ENCODE results near the gene FOXF1.

Gene FOXF1

DNA sequence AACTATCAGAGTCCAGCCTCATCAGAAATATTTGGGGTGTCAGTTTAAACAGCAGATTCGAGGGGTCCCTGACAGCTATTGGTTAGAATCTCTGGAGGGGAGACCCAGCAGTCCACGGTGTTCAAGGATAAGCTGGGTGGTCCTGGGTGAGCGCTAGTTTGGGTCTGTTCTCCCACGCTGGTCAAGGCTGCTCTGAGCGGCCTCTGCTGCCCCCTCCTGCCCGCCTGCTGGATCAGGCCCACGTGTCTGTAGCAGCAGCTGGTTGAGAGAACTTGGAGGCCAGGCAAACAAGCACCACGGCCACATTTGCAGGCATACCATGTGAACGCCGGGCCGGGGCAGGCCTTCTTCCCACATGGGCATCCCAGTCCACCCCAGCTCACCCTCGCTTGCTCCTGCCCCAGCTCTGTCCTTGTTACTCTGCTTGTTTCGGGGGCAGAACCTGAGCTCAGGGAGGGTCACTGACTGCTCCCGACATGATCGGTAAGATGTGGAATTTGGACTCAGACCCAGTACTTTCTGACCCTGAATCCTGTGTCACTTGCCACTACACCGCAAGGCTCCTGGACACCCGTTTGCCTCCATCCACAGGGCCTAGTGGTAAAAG, 7.4 kb downstream of the FOXF1 start:
- no peak for DNase-seq

DNA sequence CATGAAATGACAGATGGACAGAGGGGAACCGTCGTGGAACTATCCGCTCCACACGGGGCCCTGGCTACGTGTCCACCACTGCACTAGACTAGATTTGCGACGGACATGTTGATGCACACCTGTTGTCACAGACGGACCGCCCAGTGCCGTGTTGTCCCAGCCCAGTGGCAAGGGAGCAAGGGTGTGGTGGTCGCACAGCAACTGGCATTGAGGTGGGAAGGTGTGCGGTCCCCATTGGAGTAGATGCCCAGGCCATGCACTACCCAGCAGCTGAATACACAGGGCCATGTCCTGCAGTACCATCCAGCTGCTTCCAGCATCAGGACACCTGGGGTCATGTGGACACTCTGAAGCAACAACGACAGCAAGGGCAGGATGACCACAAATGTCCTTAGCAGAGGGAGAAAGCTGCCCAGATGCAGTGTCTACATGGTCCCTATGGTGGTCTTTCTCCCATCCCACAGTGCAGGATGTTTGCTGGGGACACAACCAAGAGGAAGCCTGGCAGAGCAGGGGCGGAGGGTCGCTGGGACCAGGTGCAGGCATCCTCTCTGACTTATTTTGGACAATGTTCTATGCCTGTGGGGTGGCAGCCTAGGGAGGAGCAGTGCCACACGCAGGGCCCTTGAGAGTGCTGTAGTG, 8.8 kb downstream of the FOXF1 start:
- no peak for DNase-seq

DNA sequence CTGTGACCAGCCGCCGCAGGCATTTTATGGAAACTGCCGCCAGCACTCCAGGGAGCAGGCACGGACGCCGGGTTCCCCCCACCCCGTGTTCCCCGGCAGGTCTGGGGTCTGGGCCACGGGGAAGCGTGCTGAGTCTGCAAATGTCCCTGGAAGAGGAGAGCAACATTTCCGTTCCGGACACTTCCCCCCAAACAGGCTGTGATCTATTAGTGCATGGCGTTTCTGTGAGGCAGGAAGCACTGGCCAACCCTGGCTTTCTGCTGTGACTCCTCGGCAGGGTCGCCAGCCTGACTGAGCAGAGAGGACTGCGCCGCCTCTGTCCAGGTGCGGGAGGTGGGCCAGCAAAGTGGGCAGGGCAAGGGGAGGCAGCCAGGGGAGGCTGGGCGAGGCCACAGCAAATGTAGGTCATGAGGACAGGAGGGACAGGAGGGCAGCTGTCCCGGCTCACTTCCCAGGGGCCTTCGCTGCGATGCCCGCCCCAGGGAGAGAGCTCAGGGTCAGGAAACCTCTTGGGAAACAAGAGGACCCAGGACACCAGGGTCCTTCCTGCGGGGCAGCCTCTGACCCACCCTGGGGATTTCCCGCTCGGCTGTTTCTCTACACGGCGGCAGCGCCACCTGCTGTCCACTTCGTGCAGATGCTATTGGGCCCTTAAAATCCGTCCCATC, 9.5 kb downstream of the FOXF1 start:
- DNase-seq = peak; percentile 16 to 21

DNA sequence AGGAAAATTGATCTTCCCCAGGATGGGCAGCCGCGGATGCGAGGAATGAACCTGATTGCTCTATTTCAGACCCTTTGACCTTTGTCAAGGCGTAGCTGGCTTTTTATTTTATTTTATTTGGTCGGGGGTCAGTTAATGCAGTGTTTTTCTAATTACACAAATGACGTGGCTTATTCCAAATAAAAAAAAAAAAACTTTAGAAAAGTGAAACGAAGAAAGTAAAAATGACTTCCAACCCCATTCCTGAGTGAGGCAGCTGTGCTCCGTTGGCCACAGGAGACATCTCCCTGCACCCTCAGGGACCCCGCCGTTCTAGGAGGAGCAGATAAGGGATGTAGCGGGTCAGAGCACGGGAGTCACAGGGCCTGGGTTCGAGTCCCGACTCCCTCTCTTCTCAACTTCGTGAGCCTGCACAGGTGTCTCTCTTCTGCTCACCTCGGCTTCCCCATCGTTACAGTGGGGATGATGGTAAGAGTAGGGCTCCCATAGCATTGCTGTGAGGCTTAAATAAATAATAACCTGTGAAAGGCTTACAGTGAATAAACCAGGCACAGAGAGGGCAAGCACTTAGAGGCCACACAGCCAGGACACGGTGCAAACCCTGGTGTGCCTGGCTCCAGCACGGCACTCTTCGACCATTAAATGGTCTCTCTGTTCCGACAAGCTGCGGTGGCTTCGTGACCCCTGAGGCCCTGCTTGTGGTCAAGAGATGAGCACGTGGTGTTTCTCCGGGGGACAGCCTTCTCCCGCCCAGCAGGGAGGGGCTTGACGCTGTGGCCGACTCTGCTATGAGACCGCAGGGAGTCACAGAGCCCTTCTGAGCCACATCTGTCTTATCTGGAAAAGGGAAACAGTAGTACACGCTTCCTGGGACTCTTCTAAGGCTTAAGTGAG, 10.2 kb downstream of the FOXF1 start:
- no peak for DNase-seq

DNA sequence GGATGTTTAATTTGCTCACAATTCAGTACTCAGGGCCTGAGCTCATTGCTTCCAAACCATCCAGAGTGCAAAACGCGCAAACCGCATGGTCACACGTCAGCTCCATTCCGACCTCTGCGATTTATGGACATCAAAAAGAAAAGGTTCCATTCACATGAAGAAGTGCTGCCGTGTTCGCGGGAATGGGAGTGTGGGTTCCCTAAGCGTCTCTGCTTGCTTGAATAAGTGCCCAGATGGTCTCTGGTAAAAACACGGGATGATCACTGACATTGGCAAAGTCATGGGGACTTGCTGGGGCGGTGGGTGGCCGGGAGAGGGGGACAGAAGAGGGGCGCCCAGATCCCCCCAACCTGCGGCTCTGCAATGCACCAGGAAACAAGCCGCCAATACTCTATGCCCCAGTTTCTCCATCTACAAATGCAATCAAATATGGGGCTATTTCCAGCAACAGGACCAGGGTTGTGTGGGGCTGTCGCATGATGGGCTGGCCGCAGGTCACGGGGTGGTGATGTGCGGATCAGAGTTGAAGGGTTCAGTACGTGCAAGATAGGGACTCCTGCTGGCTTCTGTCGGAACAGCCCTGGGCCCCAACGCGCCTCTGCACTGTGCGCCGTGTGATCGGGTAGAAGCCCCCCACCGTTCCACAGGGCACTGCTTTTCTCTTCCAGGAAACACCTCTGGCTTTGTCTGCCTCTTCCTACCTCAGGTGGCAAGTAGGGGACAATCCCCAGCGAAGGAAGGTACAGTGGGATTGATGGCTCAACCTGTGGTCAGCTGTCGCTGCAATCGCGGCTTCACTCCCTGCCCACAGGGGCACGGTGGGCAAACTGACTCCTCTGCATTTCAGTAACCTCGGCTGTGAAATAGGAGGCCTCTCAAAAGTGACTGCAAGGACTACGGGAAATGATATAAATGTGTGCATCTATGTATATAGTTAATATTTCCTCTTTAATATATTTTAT, 11.2 kb downstream of the FOXF1 start:
- DNase-seq = no peak

DNA sequence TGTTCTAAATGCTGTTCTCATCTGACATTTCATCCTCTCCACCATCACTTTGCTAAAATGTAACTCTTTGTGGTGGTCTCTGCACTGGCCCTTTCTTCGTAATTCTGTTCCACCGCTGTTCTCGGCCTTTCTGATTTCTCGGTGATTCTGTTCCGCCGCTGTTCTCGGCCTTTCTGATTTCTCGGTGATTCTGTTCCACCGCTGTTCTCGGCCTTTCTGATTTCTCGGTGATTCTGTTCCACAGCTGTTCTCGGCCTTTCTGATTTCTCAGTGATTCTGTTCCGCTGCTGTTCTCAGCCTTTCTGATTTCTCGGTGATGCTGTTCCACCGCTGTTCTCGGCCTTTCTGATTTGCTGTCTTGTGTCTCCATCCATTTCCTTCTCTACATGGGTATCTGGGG, 12.3 kb downstream of the FOXF1 start:
- no peak for DNase-seq

DNA sequence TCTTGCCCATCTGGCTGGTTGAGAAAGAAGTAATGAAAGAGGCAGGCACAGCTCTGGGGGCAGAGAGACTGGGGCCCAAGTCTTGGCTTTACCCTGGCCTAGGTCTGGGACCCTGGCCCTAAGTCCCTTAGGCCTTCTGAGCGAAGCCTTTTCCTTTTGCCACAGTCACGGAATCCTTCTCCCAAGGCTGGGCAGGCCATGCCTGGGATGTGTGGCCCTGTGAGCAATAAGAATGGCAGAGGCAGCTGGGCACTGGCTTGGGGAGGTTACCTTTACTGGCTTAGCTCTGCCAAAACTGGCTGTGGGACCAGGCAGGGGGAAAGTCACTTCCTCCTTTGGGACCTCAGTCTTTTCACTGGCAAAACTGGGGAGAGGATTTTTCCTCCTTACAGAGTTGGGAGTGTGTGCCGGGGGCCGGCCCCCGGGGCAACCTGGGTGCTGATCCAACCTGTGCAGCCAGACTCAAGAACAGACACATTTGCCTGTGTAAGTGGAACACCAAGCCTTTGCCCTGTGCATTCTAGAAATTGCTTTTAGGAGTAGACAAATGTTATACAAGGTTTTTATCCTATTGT, 12.9 kb downstream of the FOXF1 start:
- no peak for DNase-seq

DNA sequence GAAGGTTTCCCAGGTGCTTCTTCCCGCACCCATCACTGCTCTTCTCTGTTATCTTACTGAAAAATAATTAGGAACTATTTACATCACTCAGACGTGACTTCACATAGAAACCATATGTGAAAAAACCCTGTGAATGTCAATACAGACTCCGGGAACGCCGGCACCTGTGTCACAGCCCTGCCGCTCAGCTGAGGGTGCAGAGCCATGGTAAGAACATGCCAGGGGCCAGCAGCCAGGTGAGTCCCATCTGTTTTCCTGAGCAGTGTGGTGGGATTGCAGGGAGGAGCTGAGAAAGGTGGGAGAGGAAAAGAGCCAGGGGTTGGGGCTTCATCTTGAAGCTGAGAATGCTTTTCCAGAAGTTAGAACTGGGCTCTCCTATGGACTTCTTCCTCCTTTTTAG, 13.7 kb downstream of the FOXF1 start:
- no peak for DNase-seq

DNA sequence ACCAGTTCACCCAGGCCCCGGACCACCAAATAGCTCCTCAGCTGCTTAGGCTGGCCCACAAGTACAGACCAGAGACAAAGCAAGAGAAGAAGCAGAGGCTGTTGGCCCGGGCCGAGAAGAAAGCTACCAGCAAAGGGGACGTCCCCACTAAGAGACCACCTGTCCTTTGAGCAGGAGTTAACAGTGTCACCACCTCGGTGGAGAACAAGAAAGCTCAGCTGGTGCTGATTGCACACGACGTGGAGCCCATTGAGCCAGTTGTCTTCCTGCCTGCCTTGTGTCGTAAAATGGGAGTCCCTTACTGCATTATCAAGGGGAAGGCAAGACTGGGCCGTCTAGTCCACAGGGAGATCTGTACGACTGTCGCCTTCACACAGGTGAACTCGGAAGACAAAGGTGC, 15.4 kb downstream of the FOXF1 start:
- DNase-seq = no peak

DNA sequence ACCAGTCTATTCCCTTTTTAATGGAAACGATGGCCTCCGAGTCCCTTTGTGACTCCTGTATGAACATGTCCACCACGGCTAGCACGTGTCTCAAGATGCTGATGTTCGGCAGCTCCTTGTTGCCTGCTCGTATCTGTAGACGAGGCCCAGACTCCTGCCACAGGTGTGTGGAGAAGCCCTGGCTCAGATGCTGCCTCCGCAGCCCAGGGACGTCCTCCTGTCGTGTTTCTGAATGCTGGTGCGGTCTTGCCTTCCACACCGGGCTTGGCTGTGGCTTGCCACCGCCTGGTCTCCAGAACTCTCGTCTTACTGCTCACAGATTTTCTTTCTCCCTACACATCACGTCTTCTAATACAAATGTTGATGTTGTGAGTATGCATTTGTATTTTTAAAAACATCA, 17.0 kb downstream of the FOXF1 start:
- DNase-seq = no peak

DNA sequence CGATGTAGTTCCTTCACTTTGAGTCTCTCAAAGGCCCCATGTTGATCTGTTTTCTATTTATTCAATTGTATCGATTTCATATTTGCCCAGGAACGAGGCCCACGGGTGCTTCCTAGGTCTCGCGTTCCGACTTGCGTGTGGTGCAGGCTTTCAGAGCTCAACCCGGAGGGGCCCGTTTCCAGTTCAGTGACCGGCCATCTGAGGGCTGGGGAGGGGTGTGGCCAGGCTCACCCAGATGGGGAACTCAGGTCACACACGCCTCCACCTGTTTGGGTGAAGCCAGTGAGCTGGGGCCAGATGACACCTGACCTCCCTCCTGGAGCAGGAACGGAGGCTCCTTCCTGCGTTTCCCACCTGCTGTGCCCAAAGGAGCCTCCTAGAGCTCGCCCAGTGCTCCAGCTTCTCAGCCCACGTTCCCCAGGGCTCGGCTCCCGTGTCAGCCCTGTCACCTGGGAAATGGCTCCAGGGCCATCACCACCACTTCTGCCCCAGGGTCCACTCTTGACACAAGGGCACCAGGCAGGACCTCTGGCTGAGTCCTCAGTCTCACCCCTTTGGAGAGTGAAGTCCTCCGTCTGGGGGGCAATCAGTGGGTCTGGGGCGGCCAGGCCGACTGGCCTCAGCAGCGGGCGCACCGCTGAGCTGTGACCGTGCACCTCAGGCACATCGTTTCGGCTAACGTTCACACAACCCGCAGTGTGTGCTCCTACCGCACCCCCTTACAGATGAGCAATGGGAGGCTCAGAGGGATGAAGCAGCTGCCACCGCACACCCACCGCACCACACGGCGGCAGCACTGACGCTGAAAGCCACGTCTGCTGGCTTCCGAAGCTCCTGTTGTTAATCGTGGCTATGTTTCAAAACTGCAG, 18.0 kb downstream of the FOXF1 start:
- no peak for DNase-seq

DNA sequence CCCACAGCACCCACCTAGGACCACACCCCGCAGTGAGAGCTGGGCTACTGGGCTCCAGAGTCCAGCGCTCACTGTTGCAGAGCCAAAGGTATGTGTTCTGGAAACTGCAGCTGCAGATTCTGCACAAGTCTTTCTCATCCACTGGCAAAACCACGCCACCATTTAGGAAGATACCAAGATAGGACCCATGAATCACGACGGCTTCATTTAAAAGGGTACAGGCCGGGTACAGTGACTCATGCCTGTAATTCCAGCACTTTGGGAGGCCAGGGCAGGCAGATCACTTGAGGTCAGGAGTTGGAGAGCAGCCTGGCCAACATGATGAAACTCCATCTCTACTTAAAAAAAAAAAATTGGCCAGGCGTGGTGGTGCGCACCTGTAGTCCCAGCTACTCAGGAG, 18.8 kb downstream of the FOXF1 start:
- DNase-seq = no peak

DNA sequence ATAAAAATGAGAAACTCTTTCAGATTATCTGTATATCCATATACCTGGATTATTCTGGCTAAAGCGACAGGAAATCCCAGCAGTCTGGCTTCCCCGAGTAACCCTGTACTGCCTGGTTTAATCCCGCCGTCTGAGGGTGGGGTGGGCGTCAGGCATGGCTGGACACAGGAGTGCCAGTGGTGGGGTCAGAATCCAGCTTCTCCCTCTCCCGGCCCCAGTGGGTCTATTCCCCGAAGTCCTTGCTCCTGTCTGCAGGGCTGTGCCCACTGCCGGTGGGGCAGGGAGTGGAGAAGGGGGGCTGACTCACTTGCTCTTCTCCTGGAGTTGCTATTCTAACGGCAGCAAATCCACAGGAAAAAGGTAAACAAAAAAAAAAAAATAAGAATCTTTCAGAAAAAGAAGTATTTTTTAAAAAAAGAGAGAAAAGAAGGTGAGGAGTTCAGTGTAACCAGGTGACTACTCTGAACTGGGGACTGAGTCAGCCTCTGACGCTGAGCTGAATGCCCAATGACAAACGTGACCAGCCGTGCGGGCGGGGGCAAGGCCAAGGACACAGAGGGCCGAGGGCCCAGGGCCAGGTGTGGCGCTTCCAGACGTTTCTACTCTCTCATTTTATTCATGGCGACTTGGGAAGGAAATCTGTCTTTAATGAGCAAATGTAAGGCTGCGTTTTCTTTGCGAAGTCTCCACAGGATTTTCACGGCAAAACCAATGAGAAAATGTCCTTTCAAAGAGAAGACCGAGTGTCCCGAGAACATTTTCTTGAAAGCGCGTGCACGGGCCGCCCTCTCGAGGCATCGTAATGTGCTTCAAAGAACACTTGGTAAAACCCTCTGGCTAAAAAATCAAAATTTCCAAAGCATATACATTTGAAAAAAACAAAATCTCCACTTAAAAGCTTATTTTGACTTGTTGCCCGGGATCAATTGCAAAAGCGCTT, 20.2 kb downstream of the FOXF1 start:
- DNase-seq = no peak

DNA sequence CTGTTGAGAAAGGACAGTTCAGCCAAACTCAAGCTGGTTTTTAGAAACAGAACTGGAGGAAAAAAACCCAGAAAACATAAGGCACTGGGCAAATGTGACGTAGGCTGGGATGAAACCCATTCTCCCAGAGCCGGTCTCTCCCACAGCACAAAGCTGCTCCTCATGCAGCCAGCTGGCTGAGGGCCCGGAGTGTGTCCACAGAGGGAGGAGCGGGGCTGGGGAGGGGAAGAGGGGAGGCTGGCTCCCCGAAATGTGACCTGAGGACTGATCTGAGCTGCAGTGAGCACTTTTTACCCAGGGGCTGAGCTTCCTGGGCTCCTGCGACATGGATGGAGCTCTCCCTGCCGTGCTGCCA, 20.8 kb downstream of the FOXF1 start:
- no peak for DNase-seq

DNA sequence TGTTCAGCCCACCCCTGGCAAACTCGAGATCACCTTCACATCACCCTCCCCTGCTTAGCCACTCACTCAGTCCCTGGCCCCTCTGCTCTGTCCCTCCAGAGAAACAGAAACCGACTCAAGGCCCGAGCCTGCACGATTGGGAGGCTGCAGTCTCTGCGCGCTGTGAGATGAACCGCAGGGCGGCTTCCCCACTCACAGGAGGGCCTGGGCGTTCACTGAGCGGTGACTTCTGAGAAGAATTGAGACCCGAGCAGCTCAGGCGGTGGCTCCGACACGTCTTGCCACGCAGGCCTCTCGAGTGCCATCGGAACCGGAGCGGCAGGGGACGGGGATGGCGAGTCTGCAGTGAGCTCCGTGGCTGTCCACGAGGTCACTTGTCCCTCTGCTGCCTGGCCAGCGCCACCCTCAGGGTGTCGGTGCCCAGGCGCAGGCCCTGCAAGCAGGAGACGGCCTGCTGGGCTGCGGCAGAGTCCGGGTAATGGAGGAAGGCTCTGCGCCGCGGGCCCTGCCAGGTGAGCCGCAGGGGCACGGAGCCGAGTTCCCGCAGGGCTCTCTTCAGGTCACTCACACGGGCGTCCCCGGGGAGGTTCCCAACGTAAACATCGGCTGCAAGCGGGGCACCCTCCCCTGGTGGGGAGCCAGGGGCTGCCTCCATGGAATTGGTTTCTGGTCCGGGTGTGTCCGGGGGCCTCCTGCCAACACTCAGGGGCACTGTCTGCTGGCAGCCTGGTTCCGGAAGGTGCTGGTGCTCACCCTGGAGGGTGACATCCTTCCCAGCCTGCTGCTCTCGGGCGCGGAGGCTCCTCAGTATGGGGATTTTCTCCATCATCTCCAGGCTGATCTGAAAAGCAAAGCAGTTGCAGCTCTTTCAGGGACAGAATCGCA, 21.6 kb downstream of the FOXF1 start:
- DNase-seq = no peak

DNA sequence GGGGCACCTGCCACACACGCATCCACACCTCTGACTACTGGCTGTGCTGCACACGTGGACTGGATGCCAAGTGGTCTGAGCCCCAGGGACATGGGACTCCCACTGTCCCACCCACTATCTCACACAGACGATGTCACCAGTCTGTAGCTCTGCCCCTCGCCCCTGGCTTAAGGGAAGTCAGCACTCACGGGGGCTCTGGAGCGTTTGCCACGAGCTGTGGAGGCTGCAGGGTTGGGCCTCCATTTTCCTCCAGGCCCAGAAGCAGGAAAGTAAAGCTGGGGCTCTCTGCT, 22.1 kb downstream of the FOXF1 start:
- no peak for DNase-seq

DNA sequence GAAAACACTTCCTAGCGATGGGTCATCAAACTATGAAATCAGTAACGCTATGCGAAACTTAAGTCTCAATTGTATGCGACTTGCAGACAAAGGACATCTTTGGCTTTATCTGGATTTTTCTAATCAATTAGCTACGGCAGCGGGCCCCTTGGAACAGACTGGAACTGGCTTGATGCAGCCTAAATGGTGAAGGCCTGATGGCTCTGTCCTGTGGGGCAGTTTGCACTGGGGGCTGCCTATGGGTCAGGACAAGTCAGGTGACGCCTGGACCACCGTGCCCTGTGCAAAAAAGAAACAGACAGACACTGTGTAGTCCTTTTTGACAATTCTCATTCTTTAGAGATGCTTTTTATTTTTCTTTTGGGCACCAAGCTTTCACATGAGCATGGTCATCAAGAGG, 22.7 kb downstream of the FOXF1 start:
- DNase-seq = no peak

DNA sequence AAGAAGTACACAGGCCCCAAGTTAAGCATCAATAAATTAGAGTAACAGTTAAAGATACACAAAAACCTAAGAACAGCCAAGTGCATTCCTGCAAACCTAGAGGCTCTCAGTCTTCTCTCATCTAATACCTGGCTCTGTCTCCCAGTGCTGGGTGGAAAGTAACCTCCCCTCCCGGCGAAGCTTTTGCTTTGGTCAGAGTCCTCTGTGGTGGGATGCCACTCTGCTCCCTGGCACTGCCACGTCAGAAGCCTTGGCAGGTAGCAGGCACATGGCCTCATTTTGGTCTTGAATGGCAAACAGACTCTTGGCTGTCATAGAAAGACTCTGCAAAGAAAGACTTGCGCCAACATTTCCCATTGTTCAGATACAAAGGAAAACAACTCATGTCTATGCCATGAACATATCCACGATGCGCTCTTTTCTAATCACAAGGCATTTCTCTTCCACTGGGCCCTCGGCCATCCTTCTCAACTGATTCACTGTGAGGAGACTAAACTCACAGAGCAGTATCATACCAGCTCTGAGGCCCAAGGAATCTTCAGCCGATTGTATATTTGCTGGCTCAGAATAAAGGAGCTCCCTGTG, 23.5 kb downstream of the FOXF1 start:
- no peak for DNase-seq

Data from bone marrow (tissue), 2 donors.